ENCODE data around the gene SHISAL2B.

The SHISAL2B gene

DNA sequence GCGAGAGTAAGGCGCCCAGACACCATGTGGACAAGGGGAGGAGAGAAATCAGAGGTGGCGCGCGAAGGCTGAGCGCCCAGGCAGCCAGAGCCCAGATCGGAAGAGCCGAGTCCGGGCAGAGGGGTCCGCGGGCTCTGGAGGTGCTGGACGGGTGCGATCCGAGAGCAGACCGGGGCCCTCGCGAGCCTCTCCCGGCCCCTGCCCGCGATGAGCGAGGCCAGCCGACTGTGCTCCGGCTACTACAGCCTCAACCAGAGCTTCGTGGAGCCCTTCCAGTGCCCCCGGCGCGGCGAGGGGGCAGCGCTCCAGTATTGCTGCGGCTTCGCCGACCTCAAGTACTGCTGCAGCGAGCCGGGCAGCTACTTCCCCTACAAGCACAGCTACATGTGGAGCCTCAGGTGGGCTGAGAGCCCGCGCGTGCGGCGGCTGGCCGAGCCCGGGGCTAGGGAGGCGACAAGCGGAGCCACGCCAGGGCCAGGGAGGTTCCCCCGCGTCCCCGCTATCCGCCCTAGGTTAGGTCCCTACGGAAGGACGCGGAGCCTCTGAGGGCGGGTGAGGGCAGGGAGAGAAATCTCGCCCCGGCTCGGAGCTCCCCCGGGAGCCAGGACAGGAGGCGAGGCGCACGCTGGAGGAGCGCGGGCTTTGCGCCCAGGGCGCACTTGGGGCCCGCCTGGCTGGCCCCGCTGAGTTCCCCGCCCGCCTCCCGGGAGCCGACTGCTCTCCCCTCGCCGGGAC lies at the start of gene SHISAL2B:
Gene SHISAL2B (plus strand): TSS at position 87 of the 735 bp plus-strand sequence. CDS start 121 bp downstream, at position 208.
- TF ChIP-seq, protein P1, sequence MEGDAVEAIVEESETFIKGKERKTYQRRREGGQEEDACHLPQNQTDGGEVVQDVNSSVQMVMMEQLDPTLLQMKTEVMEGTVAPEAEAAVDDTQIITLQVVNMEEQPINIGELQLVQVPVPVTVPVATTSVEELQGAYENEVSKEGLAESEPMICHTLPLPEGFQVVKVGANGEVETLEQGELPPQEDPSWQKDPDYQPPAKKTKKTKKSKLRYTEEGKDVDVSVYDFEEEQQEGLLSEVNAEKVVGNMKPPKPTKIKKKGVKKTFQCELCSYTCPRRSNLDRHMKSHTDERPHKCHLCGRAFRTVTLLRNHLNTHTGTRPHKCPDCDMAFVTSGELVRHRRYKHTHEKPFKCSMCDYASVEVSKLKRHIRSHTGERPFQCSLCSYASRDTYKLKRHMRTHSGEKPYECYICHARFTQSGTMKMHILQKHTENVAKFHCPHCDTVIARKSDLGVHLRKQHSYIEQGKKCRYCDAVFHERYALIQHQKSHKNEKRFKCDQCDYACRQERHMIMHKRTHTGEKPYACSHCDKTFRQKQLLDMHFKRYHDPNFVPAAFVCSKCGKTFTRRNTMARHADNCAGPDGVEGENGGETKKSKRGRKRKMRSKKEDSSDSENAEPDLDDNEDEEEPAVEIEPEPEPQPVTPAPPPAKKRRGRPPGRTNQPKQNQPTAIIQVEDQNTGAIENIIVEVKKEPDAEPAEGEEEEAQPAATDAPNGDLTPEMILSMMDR (IDR thresholded peaks at IDR 0.05; ENCODE audit: control insufficient read depth, insufficient read depth, low read depth, low read length, missing control alignments), result no peak
- no peak for DNase-seq (ENCODE audit: low read depth)
- peak within 1 kb of the TSS; percentile 32 for H3K4me3 ChIP-seq (ENCODE audit: control insufficient read depth, low read depth, low read length)

DNA sequence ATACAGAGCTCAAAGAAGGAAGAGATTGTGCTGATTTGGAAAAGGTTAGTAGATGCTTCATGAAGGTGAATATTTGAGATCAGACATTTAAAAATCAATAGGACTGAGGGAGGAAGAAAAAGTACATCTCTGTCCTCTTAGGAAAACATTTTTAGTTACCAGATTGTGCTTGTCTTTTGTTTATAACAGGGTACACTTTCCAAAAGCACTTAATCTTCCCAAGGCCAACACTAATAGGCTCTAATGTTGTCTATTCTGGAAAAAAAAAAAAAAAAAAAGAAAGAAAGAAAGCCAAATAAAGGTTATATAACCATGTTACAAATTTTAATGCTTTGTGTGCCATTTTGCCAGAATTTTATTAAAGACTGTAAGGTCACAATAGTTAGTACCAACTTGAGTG lies 45.5 kb upstream of the SHISAL2B start:
- TF ChIP-seq, protein P1 (IDR thresholded peaks at IDR 0.05; ENCODE audit: control insufficient read depth, insufficient read depth, low read depth, low read length, missing control alignments), result no peak
- H3K4me3 ChIP-seq (ENCODE audit: control insufficient read depth, low read depth, low read length), result no peak overlapping the region
- DNase-seq (ENCODE audit: low read depth), result no peak

DNA sequence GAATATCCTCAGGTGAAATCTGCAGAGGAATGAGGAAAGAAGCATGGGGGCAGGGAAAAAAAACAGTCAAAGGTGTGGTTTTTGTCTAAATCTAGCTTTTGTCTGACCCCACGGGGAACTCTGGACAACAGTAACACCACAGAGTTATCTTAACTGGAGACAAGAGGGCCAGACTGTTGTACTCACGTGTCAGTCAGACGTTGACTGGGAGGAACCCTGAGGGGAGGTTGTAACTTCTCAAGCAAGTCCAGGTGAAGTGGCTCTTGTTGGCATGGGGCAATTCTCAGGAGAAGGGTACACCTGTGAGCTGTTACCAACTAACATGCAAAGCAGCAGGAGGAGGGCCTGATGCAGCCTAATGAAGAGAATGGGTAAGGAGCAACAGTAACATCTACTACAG lies 44.1 kb upstream of the SHISAL2B start:
- no peak for DNase-seq (ENCODE audit: low read depth)
- TF ChIP-seq, protein P1 (IDR thresholded peaks at IDR 0.05; ENCODE audit: control insufficient read depth, insufficient read depth, low read depth, low read length, missing control alignments), result no peak
- H3K4me3 ChIP-seq (ENCODE audit: control insufficient read depth, low read depth, low read length), result no peak overlapping the region

DNA sequence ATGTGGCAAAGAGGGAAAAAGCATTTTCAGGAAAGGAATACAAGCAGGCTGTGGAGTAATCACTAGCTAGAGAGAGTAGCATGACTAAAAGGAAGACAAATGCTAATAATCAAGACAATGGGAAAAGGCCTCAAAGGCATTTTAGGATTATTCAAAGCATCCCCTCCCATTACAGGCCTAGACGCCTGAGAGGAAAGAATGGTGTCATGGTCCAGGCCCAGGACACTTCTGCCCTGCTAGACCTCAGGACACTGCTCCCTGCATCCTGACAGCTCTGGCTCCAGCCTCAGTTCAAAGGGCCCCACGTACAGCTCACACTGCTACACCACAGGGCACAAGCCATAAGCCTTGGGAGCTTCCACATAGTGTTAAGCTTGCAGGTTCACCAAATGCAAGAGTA lies 40.8 kb upstream of the SHISAL2B start:
- no peak for DNase-seq (ENCODE audit: low read depth)
- no peak overlapping the region for H3K4me3 ChIP-seq (ENCODE audit: control insufficient read depth, low read depth, low read length)
- TF ChIP-seq, protein P1 (IDR thresholded peaks at IDR 0.05; ENCODE audit: control insufficient read depth, insufficient read depth, low read depth, low read length, missing control alignments), result no peak

DNA sequence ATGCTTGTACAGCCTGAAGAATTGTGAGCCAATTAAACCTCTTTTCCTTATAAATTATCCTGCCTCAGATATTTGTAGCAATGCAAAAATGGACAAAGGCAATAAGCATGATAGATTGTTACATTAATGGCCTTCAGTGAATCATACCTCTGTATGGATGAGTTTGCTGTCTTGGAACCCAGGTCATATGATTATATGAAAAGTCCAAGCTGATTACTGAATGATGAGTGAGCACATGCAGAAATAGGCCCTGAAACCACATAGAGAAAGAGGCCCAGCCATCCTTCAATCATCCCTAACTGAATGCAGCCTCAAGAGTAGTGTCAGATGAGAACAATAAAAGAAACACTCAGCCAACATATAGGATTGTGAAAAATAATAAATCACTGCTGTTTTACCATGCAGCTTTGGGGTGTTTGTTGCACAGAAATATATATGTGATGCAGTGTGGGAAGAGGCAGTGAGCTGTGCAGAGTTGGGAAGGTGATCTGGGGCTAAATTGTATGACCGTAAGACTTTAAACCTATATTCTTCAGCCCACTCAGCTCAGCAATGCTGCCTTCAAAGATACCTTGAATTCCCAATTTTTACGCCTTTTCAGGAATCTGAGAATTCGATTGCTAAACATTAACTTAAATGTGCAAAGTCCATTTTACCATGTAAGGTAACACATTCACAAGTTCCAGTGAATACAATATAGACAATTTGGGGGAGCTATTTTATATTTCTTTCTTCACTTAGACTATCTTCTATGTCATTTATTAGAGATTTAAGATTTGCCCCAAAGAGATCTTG lies 36.3 kb upstream of the SHISAL2B start:
- no peak for DNase-seq (ENCODE audit: low read depth)

DNA sequence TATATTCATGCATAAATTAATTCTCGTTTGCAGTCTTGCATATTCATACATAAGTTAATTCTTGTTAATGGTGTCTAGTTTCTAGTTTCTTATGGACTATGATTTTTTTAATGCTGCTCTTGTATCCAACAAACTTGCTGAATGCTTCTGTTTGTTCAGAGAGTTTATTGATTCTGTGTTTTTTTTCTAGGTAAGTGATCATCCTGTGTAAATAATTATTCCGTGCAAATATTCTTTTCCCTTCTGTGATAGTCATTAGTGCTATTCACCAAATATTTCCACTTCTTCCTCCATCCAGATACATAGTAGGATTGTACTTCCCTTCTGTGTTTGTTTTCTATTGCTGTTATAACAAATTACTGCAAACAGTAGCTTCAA lies 35.8 kb upstream of the SHISAL2B start:
- H3K4me3 ChIP-seq (ENCODE audit: control insufficient read depth, low read depth, low read length), result no peak overlapping the region
- TF ChIP-seq, protein P1 (IDR thresholded peaks at IDR 0.05; ENCODE audit: control insufficient read depth, insufficient read depth, low read depth, low read length, missing control alignments), result no peak
- DNase-seq (ENCODE audit: low read depth), result no peak

More for the DNA sequence above, 36.3 kb upstream of the SHISAL2B start:
- TF ChIP-seq, protein P1 (IDR thresholded peaks at IDR 0.05; ENCODE audit: control insufficient read depth, insufficient read depth, low read depth, low read length, missing control alignments), result no peak
- no peak overlapping the region for H3K4me3 ChIP-seq (ENCODE audit: control insufficient read depth, low read depth, low read length)
